Activated T-cell treated with anti-CD3 and anti-CD28 coated beads, Interleukin-2, amount 50 U/mL, for 1 hour (primary cell): Measurements from ENCODE around the gene LRRC7.
"Not testable (repeated sequence)": the region's sequence is repeated elsewhere in the genome, so short reads cannot be mapped to it uniquely, and the experiment has no call there.

Source experiments
- DNase-seq: peaks from one replicate; pipeline ENCODE4 v3.0.0-alpha.2; 2020

Gene LRRC7

GRCh38 chr1:69787151-69787550 lies 219.4 kb downstream of the LRRC7 start:
- DNase-seq, result no peak

- no peak for DNase-seq
Measured at GRCh38 chr1:69791311-69791710, 223.6 kb downstream of the LRRC7 start.

- no peak for DNase-seq
Measured at GRCh38 chr1:69794831-69795230, 227.1 kb downstream of the LRRC7 start.

- no peak for DNase-seq
Measured at GRCh38 chr1:69814926-69815325, 247.2 kb downstream of the LRRC7 start.

GRCh38 chr1:69824932-69825331 lies 257.2 kb downstream of the LRRC7 start:
- DNase-seq, result no peak

GRCh38 chr1:69827732-69828131 lies 260.0 kb downstream of the LRRC7 start:
- DNase-seq, result no peak

- no peak for DNase-seq
Measured at GRCh38 chr1:69833536-69833935, 265.8 kb downstream of the LRRC7 start.

- no peak for DNase-seq
Measured at GRCh38 chr1:69834336-69834735, 266.6 kb downstream of the LRRC7 start.

GRCh38 chr1:69835955-69836354 lies 268.2 kb downstream of the LRRC7 start:
- DNase-seq, result no peak

GRCh38 chr1:69836971-69837636 lies 269.4 kb downstream of the LRRC7 start:
- DNase-seq, result no peak

- no peak for DNase-seq
Measured at GRCh38 chr1:69842326-69842725, 274.6 kb downstream of the LRRC7 start.

- no peak for DNase-seq
Measured at GRCh38 chr1:69845655-69846054, 277.9 kb downstream of the LRRC7 start.

GRCh38 chr1:69846267-69846666 lies 278.5 kb downstream of the LRRC7 start:
- no peak for DNase-seq

GRCh38 chr1:69847670-69848069 lies 279.9 kb downstream of the LRRC7 start:
- DNase-seq, result no peak

GRCh38 chr1:69852151-69852550 lies 284.4 kb downstream of the LRRC7 start:
- no peak for DNase-seq

- no peak for DNase-seq
Measured at GRCh38 chr1:69852706-69853105, 285.0 kb downstream of the LRRC7 start.

- DNase-seq, result no peak
Measured at GRCh38 chr1:69858534-69858933, 290.8 kb downstream of the LRRC7 start.

- no peak for DNase-seq
Measured at GRCh38 chr1:69861641-69862040, 293.9 kb downstream of the LRRC7 start.

- no peak for DNase-seq
Measured at GRCh38 chr1:69862906-69863305, 295.2 kb downstream of the LRRC7 start.

GRCh38 chr1:69863704-69864103 lies 296.0 kb downstream of the LRRC7 start:
- DNase-seq, result no peak

- no peak for DNase-seq
Measured at GRCh38 chr1:69871412-69871811, 303.7 kb downstream of the LRRC7 start.

- no peak for DNase-seq
Measured at GRCh38 chr1:69878338-69878737, 310.6 kb downstream of the LRRC7 start.

- not testable (repeated sequence) for DNase-seq
Measured at GRCh38 chr1:69888016-69888415, 320.3 kb downstream of the LRRC7 start.

GRCh38 chr1:69888657-69889056 lies 320.9 kb downstream of the LRRC7 start:
- no peak for DNase-seq

- DNase-seq, result no peak
Measured at GRCh38 chr1:69898403-69898947, 330.8 kb downstream of the LRRC7 start.
